ENCODE measurements around the gene SMOC1.

The SMOC1 gene

DNA sequence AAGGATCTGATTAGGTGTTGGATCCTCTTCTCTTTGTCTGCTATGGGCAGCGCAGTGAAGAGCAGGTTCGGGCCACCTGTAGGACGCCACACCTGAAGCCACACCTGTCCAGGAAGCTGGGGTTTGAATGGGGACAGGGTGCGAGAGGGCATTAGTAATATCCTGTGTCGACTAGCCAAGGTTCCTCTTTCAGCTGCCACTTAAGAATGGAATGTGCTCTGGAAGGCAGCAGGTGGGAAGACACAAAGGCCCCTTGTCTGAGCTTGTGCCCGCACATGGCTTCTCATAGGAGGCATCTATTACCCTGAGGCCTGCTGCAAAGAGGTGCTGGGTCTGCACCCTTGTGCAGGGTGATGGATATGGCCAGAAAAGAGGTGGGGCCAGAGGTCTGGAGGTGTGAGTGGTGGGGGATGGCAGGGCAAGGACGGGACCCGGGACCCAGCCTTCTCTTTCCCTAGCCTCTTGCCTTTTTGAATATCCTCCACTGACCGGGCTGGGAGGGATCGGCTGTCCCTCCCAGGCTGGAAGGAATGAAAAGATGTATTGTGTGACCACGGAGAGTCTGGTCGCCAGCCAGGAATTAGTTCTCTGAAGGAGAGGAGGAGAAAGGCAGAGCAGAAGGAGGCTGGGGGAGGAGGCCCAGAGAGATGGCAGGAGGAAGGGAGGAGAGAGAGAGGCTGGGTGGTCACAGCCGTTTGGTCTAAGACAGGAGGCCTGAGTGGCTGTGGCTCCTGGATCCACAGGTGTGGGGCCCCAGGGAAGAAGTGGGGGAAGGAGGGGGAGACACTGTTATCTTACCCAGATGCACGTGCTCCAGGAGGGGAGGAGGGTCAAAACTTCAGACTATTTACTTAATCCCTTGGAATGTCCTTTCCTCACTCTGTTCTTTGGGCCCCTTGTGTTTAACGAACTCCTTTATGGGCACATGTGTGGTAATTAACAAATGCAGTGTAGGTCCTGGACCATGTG is 101.5 kb downstream of the SMOC1 start:
- DNase-seq (ENCODE audit: low read depth, low spot score), result no peak

GRCh38 chr14:69982220-69982839 is 103.1 kb downstream of the SMOC1 start:
- no peak for DNase-seq (ENCODE audit: low read depth, low spot score)

DNA sequence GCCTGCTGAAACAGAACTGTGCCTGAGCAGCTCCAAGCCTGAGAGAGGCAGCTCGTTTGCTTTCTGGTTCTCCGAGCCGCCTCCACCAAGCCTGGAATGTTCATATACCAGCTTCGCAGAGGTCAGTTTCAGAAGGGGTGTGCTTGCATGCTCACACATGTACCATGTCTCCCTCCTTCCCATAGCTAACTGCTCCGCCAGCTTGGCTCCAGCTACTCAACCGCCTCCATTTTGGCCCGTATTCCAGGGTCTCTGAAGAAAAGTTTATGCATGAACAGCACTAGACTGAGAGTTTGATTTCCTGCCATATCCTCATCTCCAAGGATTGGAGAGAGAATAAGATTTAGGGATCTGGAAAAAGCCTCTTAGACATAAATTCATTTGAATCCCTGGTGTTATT is 103.7 kb downstream of the SMOC1 start:
- DNase-seq (ENCODE audit: low read depth, low spot score), result no peak

DNA sequence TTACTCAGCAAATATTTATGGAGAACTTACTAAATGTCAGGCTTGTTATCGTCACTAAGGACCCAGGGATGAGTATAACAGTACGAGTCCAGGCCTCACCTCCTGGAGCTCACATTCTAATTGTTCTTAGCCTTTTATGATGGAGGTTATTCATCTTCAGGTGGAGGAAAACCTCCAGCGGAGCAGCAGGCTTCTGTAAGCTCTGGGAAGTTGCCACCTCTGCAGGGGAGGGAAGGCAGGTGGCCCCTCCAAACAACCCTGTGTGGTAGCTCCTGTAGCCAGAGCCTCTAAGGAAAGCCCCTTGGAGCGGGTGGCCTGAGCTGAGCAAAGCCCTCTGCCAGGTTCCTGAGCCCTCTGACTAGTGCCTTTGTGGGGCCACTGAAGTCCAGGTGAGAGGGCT is 104.1 kb downstream of the SMOC1 start:
- DNase-seq (ENCODE audit: low read depth, low spot score), result no peak

- DNase-seq (ENCODE audit: low read depth, low spot score), result no peak
Observed at GRCh38 chr14:69985463-69985862, 106.2 kb downstream of the SMOC1 start.

- DNase-seq (ENCODE audit: low read depth, low spot score), result no peak
Observed at GRCh38 chr14:69986336-69986735, 107.1 kb downstream of the SMOC1 start.

GRCh38 chr14:69987406-69988121 is 108.3 kb downstream of the SMOC1 start:
- no peak for DNase-seq (ENCODE audit: low read depth, low spot score)

DNA sequence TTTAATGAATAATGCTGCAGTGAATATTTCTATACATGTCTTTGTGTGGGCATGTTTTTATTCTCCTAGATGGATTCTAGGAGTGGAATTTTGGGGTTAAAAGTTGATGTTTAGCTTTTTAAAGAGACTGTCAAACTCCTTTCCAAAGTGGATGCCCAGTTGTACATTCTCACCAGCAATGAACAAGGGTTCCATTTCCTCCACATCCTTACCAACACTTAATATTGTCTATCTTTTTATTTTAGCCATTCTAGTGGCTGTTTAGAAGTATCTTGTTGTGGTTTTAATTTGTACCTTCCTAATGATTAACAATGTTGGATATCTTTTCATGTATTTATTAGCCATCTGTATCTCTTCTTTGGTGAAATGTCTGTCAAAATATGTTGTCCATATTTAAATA is 109.8 kb downstream of the SMOC1 start:
- DNase-seq (ENCODE audit: low read depth, low spot score), result no peak

GRCh38 chr14:69989622-69990021 is 110.4 kb downstream of the SMOC1 start:
- no peak for DNase-seq (ENCODE audit: low read depth, low spot score)

GRCh38 chr14:69990323-69990722 is 111.1 kb downstream of the SMOC1 start:
- DNase-seq (ENCODE audit: low read depth, low spot score), result no peak

- no peak for DNase-seq (ENCODE audit: low read depth, low spot score)
Observed at GRCh38 chr14:69991422-69991821, 112.2 kb downstream of the SMOC1 start.

DNA sequence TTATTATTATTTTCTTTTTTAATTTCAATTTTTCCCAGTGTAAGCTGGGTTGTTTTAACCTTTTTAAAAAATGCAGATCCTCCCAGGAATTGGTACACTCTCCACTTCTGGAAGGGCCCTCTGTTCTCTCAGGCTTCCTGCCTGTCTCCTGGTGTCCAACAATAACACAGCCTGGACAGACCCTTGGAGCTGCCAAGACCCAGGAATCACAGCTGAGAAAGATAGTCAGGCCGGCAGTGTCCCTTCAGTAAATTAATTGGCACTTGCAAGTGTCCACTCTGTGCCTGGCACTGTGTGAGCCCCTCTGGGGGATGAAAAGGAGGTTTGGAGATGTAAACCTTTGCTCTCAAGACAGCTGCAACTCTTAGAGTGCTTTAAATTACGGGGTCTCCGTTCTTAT is 113.3 kb downstream of the SMOC1 start:
- no peak for DNase-seq (ENCODE audit: low read depth, low spot score)

- DNase-seq (ENCODE audit: low read depth, low spot score), result no peak
Observed at GRCh38 chr14:69993326-69993725, 114.1 kb downstream of the SMOC1 start.

DNA sequence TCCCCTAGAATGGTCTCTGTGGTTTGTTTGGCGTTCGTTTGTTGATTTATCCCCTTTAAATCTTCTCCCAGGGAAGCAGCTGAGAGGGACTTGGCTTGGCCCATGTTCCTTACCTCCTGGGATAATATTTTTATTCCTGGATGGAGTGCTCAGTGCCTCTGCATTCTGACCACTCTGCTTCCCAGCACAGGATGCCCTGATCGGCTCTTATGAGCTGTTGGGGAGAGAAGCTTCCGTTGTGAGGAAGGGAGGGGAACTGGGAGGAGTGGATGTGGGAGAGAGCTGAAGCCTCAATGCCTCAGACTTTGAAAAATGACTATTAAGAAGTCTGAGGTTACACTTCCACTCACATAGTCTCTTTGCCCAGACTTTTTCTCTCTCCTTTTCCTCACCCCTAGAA is 114.8 kb downstream of the SMOC1 start:
- DNase-seq (ENCODE audit: low read depth, low spot score), result no peak

DNA sequence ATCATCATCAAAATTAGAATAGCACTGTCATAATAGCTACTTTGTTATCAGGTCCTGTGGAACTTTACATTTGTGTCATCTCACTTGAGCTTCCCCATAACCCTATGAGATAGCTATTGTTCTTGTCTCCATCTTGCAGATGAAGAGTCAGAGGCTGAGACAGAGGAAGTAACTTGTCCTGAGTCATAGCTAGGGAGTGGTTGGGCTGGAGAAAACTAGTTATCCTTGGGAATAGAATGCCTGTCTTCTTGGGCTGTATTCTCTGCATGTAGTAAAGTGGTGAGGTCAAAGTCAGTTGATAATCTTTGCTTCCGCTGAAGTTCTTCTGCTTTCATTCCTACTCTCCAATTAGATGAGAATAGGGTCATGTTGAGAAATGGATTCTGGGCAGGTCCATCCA is 117.0 kb downstream of the SMOC1 start:
- DNase-seq (ENCODE audit: low read depth, low spot score), result no peak

- peak; percentile 73 for DNase-seq (ENCODE audit: low read depth, low spot score)
Observed at GRCh38 chr14:69997849-69998248, 118.6 kb downstream of the SMOC1 start.

- peak; percentile 93 for DNase-seq (ENCODE audit: low read depth, low spot score)
Observed at GRCh38 chr14:69999261-69999674, 120.1 kb downstream of the SMOC1 start.

DNA sequence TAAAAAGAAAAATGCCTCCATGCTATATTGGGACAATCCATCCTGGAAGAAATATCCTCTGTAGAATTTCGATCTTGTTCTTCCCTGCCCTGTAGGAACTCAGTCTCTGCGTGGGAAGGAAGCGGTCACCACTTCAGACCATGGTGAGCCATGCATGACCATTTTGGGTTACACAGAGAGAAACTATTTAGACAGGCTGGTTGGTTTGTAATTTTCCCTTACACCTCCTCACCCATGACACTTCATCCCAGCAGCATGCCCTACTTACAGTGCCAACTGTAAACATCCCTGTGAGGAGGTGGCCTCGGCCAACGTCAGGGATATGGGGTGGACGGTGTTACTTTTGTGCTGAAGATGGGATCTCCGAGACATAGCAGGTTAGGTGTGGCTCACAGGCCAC is 121.4 kb downstream of the SMOC1 start:
- DNase-seq (ENCODE audit: low read depth, low spot score), result no peak

DNA sequence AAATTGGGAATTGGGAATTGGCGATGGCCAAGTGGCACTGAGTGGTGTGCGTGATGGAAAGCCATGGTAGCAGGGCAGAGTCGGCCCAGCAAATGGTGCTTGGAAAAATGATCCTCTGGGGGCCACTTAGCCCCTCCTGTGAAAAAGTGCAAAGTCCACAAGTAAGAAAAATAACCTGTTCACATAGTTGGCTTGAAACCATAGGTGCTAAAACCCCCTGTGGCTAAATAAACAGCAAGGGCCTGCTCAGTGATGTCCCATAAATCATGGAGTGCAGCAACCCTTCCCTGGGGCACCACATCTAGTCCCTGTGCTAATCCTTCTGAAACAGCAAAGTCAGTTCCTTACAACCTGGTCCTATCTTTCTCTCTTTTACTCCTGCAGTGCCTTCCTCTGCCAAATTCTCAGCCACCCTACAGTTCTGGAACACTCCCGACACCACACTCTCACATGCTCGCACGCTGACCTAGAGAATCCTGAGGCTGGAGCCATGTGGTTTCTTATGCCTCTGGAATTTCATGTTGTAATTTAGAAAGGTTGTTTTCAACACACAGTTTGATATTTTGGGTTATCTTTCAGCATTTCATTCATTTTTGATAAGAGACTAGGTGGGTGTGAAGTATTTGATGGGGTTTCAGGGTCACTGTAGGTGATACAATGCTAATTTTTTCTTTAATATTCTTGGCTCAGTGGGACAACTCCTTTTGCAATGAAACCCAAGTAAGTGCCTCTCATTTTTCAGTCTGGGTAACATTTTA is 123.6 kb downstream of the SMOC1 start:
- no peak for DNase-seq (ENCODE audit: low read depth, low spot score)

DNA sequence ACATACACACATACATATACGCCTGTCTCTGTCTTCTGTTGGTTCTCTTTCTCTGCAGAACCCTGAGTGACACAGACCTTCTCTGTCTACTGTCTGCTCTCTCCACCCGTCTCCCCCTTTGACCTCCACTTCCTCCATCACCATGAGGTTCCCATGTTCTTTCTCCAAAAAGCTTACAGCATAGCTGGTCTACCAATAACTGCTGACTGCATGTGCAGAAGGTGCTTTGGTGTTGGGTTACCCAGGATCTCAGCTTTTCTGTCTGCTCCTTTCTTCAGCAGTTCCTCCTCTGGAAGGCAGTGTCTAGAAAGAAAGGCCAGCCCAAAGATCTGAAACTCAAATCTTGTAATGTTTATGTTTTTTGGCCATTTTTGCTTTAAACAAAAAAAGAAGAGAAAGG is 125.6 kb downstream of the SMOC1 start:
- DNase-seq (ENCODE audit: low read depth, low spot score), result no peak

GRCh38 chr14:70005281-70005805 is 126.1 kb downstream of the SMOC1 start:
- DNase-seq (ENCODE audit: low read depth, low spot score), result no peak
